Activated T-cell treated with anti-CD3 and anti-CD28 coated beads, Interleukin-2, amount 50 U/mL, for 72 hours (primary cell): Measurements from ENCODE around the gene SP8. TPM values are rescaled to one million over a fixed set of nuclear protein-coding genes. Genes with fewer than 3 reads are reported as not detected.
A peak's percentile ranks its signal among the peaks of the same experiment; 100 is the strongest.
"Not testable (repeated sequence)": the region's sequence is repeated elsewhere in the genome, so short reads cannot be mapped to it uniquely, and the experiment has no call there.

Experiments used
- ATAC-seq, 2 donors: fragments of 150-1000 bp; cut with Tn5 transposase; replicated peaks in 1 of 2; 2 replicates each; pipeline ENCODE4 v1.10.0; 2021; ENCODE audit warnings: moderate library complexity in 2 of 2, mild to moderate bottlenecking in 1 of 2
- DNase-seq, 2 donors: peaks; one replicate each; pipeline ENCODE4 v3.0.0; 2021 to 2022; ENCODE audit warnings: mixed read lengths in 1 of 2
- H3K27ac Mint-ChIP-seq: one replicate; pipeline ENCODE4 v1.8.0; 2022; ENCODE audit warnings: mild to moderate bottlenecking, moderate library complexity, mixed read lengths
- H3K27me3 Mint-ChIP-seq: one replicate; pipeline ENCODE4 v1.8.0; 2022; ENCODE audit warnings: low read depth, mixed read lengths
- H3K36me3 Mint-ChIP-seq, 2 donors: one replicate each; pipeline ENCODE4 v1.8.0; 2022; ENCODE audit warnings: mixed read lengths in 2 of 2, mild to moderate bottlenecking in 1 of 2; ENCODE audit not compliant: insufficient read depth in 2 of 2
- H3K4me1 Mint-ChIP-seq: one replicate; pipeline ENCODE4 v1.8.0; 2022; ENCODE audit warnings: low read depth, mixed read lengths
- H3K4me3 Mint-ChIP-seq, 2 donors: one replicate each; pipeline ENCODE4 v1.8.0; 2022; ENCODE audit warnings: mild to moderate bottlenecking in 2 of 2, mixed read lengths in 2 of 2, moderate library complexity in 2 of 2
- H3K9me3 Mint-ChIP-seq, 2 donors: one replicate each; pipeline ENCODE4 v1.8.0; 2022; ENCODE audit warnings: mixed read lengths in 2 of 2
- total RNA-seq, 2 donors: library from RNA; stranded (reverse); gene quantifications; one replicate each; pipeline ENCODE4 v1.2.3, GENCODE V29; 2022

SP8 gene
- total RNA-seq = not detected

DNA sequence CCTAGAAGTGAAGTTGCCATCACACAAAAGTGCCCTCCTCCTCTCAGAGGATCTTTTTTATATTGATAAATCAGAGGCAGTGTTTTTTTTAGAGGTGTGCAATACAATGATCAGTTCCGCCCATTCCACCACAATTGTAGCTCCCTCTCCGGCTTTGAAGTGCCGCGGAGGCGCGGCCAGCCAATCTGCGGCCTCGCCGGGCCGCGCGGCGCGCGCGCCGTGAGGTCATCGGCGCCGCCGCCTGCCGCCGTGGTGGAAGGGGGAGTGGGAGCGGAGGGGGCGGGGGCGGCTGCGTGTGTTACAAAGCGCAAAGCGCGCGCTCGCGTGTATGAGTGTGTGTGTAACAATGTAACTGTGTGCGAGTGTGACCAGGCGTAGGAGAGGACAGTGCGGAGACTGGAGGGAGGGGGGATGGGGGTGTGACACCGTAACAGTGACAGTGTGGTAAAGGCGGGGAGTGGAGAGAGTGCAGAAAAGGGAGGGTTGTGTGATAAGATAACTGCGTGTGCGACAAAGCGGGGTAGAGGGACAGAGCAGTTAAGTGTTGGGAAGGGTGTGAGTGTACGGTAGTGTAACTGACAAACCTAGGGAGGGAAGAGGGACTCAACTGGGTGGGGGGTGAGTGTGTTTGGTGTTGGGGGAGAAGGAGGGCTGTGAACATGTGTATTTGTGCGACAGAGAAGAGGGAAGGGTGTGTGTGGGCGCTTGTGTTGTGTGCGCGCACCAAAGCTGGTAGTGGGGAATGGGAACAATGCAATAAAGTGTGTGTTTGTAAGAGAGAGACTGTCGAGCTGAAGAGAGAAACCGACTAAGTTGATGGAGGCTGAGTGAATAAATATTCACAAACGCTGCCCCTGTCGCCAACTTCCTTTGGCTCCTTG, at the start of gene SP8:
Gene SP8 (minus strand): TSS at position 108 of the 881 bp plus-strand sequence. CDS start 88 bp downstream, at position 20.
- ATAC-seq = peak; percentile 69
- DNase-seq = peak in 1 of 2 donors; percentile 51
- peak within 1 kb of the TSS; percentile 83 to 86 for H3K4me3 Mint-ChIP-seq
- peaks cover 2 to 4% of the 10 kb centered on the region in 2 donors for H3K9me3 Mint-ChIP-seq
- H3K27me3 Mint-ChIP-seq = peaks cover 81% of the 10 kb centered on the region
- H3K27ac Mint-ChIP-seq = peak within 1 kb of the TSS; percentile 84
- H3K36me3 Mint-ChIP-seq = peaks cover 4 to 9% of the 10 kb centered on the region in 2 donors
- peaks cover 38% of the 10 kb centered on the region for H3K4me1 Mint-ChIP-seq

DNA sequence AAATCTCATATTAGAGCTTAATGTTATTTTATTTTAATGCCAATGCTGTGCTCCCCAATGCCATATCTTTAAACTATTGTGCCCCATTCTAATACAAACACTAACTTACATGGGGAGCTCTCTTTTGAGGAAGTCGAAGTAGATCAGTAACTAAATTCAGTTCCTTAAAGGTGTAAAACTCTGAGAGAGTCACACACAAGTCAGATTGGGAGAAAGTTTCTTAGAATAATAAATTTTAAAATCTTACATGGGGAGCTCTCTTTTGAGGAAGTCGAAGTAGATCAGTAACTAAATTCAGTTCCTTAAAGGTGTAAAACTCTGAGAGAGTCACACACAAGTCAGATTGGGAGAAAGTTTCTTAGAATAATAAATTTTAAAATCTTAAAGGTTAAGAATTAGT, 49.7 kb upstream of the SP8 start:
- not testable (repeated sequence) for DNase-seq, H3K4me3 Mint-ChIP-seq, H3K9me3 Mint-ChIP-seq, H3K4me1 Mint-ChIP-seq, H3K27ac Mint-ChIP-seq, H3K36me3 Mint-ChIP-seq, ATAC-seq, H3K27me3 Mint-ChIP-seq

DNA sequence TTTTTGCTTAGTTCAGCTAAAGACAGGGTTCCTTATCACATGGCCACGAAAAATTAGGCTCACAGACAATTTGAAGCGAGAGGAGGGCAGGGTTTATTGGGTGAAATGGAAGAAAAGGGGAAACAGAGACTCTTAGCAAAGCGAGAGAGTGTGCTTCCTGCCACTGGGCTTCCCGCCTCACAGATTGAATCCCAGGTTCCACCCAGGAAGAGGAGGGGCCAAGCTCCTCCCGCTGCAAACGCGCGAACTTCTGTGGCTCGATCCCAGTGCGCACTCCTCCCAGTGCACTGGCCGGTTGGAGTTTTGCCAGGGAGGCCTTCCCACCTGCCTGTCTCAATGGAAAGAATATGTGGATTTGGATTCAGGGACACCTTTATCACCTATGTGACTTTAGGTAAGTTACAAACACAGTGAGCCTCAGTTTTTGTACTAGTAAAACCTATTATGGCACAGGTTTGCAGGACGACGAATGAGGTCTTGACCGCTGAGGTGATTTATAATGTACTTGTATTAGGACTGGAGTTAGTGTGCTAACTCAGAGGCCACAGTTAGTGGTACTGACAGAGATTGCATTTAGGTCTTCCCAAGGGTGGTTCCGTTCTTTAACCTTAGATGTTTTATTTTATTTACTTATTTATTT, 48.5 kb upstream of the SP8 start:
- Mint-ChIP-seq H3K27ac (no peak overlapping the region), H3K9me3 (no peaks in the 10 kb centered on the region)

DNA sequence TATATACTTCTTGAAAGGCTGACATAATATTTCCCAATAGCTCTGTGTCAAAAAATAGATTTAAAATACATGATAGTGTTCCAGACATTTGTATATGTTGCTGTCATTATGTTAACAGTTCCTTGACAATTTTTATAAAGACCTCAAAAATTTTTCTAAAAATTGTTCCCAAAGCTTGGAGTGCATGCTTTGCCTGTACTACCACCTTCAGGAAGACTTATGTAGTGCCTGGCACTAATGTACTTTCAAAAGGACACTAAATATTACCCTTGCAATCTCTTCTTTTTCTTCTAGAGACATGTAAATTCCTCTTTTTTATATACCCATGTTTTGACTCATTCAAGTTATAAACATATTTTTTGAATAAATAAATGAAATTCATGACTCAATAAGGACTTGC, 48.0 kb upstream of the SP8 start:
- no peaks in the 10 kb centered on the region for H3K36me3 Mint-ChIP-seq
- H3K9me3 Mint-ChIP-seq = no peaks in the 10 kb centered on the region
- H3K4me1 Mint-ChIP-seq = no peaks in the 10 kb centered on the region
- H3K27me3 Mint-ChIP-seq = no peaks in the 10 kb centered on the region
- DNase-seq = no peak
- H3K4me3 Mint-ChIP-seq = no peak overlapping the region
- ATAC-seq = no peak
- no peak overlapping the region for H3K27ac Mint-ChIP-seq

More for the DNA sequence above, 48.5 kb upstream of the SP8 start:
- no peaks in the 10 kb centered on the region for H3K4me1 Mint-ChIP-seq
- no peak for DNase-seq
- ATAC-seq = no peak
- H3K36me3 Mint-ChIP-seq = no peaks in the 10 kb centered on the region
- no peak overlapping the region for H3K4me3 Mint-ChIP-seq
- H3K27me3 Mint-ChIP-seq = no peaks in the 10 kb centered on the region

DNA sequence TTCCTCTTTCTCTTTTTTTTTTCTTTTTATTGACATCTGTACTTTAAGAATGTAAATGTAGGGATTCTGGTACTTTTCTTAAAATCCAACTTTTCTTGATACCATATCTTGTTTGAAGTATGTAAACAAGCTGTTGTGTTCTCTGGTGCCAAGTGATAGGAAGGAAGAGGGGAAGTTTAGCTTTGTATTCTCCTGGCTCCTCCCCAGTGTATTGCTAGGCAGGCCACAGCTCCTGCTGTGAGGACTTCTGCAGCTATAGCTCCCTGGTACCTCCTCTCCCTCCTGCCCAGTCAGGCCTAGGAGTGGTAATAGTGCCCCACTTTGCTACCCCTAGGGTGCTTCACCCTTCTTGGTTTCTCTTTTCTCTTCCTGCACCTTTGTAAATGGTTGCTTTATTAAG, 45.3 kb upstream of the SP8 start:
- peaks cover 7% of the 10 kb centered on the region for H3K27me3 Mint-ChIP-seq
- H3K27ac Mint-ChIP-seq = no peak overlapping the region
- no peaks in the 10 kb centered on the region for H3K4me1 Mint-ChIP-seq
- H3K36me3 Mint-ChIP-seq = no peaks in the 10 kb centered on the region
- no peak for ATAC-seq
- H3K4me3 Mint-ChIP-seq = no peak overlapping the region
- DNase-seq = no peak
- no peaks in the 10 kb centered on the region for H3K9me3 Mint-ChIP-seq

DNA sequence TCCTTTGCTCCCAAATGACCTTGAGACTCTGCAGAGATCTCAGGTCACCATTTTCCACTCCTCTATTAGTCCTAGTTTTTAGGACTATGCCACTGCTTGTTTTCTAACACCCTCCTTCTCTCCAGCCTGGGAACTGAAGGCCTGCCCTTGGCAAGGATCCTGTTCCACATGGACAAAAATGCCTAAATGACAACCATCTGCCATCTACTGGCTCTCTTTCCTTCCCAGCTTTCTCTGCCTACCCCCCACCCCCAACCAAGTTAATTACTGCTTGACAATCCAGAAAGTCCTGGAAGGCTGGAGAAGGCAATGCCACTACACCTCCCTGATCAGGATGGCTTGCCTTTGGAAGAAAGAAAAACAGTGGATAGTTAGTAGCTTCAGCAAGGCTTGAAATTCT, 44.8 kb upstream of the SP8 start:
- Mint-ChIP-seq H3K27me3 (peaks cover 7% of the 10 kb centered on the region), H3K4me3 (no peak overlapping the region), H3K9me3 (no peaks in the 10 kb centered on the region), H3K27ac (no peak overlapping the region), H3K36me3 (no peaks in the 10 kb centered on the region), H3K4me1 (no peaks in the 10 kb centered on the region)
- no peak for ATAC-seq
- DNase-seq = no peak

DNA sequence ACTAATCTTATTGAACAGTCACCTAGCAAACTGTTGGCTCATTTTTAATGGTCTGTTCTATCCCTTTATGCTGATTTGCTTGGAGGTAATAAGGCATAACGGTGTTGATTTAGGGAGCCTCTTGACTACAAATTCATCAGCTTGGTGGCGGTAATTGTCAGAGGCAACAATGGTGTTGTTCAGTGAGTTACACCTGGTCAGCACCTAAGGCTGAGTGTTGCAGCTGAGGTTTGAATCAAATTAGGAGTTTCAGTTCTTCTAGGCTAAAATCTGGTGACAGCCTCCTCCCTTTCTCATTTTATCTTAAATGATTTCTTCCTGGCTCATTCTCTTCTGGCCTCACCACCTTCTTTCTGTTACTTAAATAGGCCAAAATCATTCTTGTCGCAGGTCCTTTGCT, 42.3 kb upstream of the SP8 start:
- no peaks in the 10 kb centered on the region for H3K4me1 Mint-ChIP-seq
- H3K27me3 Mint-ChIP-seq = peaks cover 7% of the 10 kb centered on the region
- DNase-seq (no peak), ATAC-seq (no peak)
- no peaks in the 10 kb centered on the region for H3K36me3 Mint-ChIP-seq
- H3K27ac Mint-ChIP-seq = no peak overlapping the region
- no peak overlapping the region for H3K4me3 Mint-ChIP-seq
- no peaks in the 10 kb centered on the region for H3K9me3 Mint-ChIP-seq

DNA sequence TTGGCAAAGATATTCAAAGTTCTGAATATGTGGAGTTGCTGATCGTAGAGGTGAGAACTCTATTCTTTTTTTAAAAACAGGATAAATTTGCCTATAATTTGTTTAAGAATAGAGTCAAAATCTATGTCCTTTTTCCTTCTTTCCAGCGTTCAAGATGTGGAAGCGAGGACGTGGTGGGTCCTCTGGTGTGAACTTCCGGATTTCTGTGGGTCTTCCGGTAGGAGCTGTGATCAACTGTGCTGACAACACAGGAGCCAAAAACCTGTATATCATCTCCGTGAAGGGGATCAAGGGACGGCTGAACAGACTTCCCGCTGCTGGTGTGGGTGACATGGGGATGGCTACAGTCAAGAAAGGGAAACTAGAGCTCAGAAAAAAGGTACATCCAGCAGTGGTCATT, 40.5 kb upstream of the SP8 start:
- DNase-seq (no peak), ATAC-seq (no peak)
- no peak overlapping the region for H3K27ac Mint-ChIP-seq
- H3K9me3 Mint-ChIP-seq = no peaks in the 10 kb centered on the region
- no peaks in the 10 kb centered on the region for H3K4me1 Mint-ChIP-seq
- H3K27me3 Mint-ChIP-seq = peaks cover 7% of the 10 kb centered on the region
- H3K4me3 Mint-ChIP-seq = no peak overlapping the region
- H3K36me3 Mint-ChIP-seq = no peaks in the 10 kb centered on the region

DNA sequence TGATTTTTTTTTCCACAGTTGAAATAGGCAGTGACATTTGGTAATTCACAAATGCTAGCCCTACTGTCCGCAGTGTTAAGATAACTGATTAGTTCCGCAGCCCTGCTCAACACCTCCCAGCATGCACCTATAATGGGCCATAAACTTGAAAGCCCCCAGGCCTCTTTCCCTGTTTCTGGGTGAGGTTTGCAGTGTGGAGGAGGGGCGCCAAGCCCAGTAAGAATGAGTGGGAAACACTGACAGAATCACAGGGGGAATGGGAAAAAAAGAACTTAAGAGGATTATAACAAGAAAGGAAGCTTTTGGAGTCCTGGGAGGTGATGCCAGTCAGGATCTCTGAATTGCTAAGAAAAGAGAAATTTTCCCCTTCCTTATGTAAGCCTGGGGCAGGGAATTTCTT, 39.6 kb upstream of the SP8 start:
- no peaks in the 10 kb centered on the region for H3K9me3 Mint-ChIP-seq
- H3K4me3 Mint-ChIP-seq = no peak overlapping the region
- peaks cover 0 to 2% of the 10 kb centered on the region in 2 donors for H3K36me3 Mint-ChIP-seq
- H3K27me3 Mint-ChIP-seq = peaks cover 7% of the 10 kb centered on the region
- ATAC-seq (no peak), DNase-seq (no peak)
- H3K27ac Mint-ChIP-seq = no peak overlapping the region
- no peaks in the 10 kb centered on the region for H3K4me1 Mint-ChIP-seq

DNA sequence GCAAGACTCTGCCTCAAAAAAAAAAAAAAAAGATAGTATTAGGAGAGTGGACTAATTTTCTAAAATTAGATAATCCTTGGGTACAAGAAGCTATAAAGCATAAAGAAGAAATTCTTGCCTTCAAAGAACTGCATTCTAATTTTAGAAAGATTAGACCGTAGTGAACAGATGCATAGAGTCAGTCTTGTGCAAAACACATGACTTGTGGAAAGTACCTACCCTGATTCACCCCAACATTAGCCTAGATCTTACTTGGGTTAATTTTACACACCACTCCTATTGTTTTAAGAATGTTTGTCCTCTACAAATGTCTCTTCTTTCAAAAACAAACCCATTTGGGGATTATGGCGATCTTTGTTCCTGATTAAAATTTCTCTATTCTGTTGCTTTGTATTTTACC, 38.9 kb upstream of the SP8 start:
- Mint-ChIP-seq H3K36me3 (peaks cover 0 to 2% of the 10 kb centered on the region in 2 donors), H3K4me3 (no peak overlapping the region), H3K27ac (no peak overlapping the region), H3K4me1 (no peaks in the 10 kb centered on the region), H3K27me3 (peaks cover 7% of the 10 kb centered on the region), H3K9me3 (no peaks in the 10 kb centered on the region)
- ATAC-seq (no peak), DNase-seq (no peak)

DNA sequence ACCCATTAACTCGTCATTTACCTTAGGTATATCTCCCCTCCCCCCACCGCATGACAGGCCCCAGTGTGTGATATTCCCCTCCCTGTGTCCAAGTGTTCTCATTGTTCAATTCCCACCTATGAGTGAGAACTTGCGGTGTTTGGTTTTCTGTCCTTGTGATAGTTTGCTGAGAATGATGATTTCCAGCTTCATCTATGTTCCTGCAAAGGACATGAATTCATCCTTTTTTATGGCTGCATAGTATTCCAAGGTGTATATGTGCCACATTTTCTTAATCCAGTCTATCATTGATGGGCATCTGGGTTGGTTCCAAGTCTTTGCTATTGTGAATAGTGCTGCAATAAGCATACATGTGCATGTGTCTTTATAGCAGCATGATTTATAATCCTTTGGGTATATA, 34.7 kb upstream of the SP8 start:
- not testable (repeated sequence) for DNase-seq, H3K27me3 Mint-ChIP-seq, H3K4me3 Mint-ChIP-seq, ATAC-seq, H3K27ac Mint-ChIP-seq, H3K9me3 Mint-ChIP-seq, H3K36me3 Mint-ChIP-seq, H3K4me1 Mint-ChIP-seq

DNA sequence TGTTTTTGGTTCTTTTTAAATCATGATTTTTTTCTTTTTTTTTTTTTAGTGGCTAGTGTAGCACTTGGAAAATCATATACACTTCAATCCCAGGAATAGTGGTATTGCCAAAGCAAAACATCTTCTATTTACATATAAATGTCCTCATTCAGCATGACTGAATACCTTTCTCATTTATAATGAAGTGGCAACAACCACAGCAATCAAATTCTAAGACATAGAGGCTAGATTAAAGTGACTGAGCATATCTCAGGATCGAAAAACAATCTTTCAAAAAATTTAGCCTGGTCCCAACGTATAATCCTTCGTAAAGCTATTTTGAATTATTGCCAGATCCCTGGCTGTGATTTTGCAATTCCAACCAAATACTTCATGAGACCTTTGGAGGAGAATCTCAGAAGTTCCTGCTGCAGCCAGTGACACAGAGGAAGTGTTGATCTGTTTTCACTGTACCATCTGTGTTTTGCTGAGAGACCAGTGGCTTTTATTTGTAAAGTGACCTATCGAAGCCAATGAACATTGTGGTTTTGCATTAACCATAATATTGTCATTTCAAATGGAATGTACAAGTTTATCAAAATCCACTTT, 29.8 kb upstream of the SP8 start:
- Mint-ChIP-seq H3K4me1 (no peaks in the 10 kb centered on the region), H3K27ac (no peak overlapping the region), H3K4me3 (no peak overlapping the region), H3K27me3 (no peaks in the 10 kb centered on the region), H3K9me3 (no peaks in the 10 kb centered on the region), H3K36me3 (peaks cover 0 to 2% of the 10 kb centered on the region in 2 donors)
- ATAC-seq = no peak
- DNase-seq = no peak

DNA sequence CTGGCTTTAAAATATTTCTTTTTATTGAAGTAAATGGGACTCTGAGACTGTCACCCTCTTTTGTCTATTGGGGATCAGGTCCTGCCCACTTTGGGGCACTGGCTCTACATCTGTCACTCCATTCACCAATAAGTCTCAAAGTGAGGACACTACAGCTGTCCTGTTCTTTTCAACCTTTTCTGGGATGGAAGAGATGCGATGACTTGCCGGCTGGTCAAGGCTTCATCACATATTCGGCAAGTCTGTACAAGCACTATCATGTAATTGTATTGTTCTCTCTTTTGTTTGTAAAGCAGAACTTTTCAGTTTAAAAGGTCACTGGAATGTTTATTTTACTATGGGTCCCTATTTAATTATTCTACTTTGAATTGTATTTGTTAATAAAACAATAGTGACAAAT, 17.7 kb upstream of the SP8 start:
- Mint-ChIP-seq H3K36me3 (no peaks in the 10 kb centered on the region), H3K4me1 (no peaks in the 10 kb centered on the region), H3K27ac (no peak overlapping the region), H3K27me3 (peaks cover 9% of the 10 kb centered on the region), H3K9me3 (no peaks in the 10 kb centered on the region), H3K4me3 (no peak overlapping the region)
- no peak for DNase-seq
- ATAC-seq = no peak
